PFSK-1 (cell line): Measurements from ENCODE around the gene ZNF296.

ENCODE experiments used
- FOXP2 ChIP-seq: optimal IDR thresholded peaks from 2 replicates; pipeline ENCODE3; 2011; ENCODE audit warnings: borderline replicate concordance, control low read depth, inconsistent platforms; ENCODE audit not compliant: insufficient read depth; ENCODE audit errors: extremely low read length, extremely low read depth
- POLR2AphosphoS5 ChIP-seq: IDR thresholded peaks from 2 replicates; pipeline ENCODE4 v1.6.1; 2012; ENCODE audit warnings: low read depth, mild to moderate bottlenecking, control low read depth, low read length, moderate library complexity
- REST ChIP-seq, 2 experiments: IDR thresholded peaks; 2 replicates each; pipeline versions ENCODE4 v1.6.1 to v1.8.0; 2011 to 2012; ENCODE audit warnings: low read depth in 2 of 2, low read length in 2 of 2, control low read depth in 1 of 2, inconsistent platforms in 1 of 2, mild to moderate bottlenecking in 1 of 2, moderate library complexity in 1 of 2; ENCODE audit not compliant: insufficient read depth in 1 of 2
- SIN3A ChIP-seq: IDR thresholded peaks from 2 replicates; pipeline ENCODE4 v1.6.1; 2012; ENCODE audit warnings: mild to moderate bottlenecking, low read length, moderate library complexity, borderline replicate concordance; ENCODE audit not compliant: insufficient read depth
- TAF1 ChIP-seq: IDR thresholded peaks from 2 replicates; pipeline ENCODE4 v1.6.1; 2012; ENCODE audit warnings: low read length, control low read depth, borderline replicate concordance; ENCODE audit not compliant: insufficient read depth

Gene ZNF296

GRCh38 chr19:45069056-45069455, 7.2 kb downstream of the ZNF296 start:
- no peak for TF ChIP-seq POLR2AphosphoS5

DNA sequence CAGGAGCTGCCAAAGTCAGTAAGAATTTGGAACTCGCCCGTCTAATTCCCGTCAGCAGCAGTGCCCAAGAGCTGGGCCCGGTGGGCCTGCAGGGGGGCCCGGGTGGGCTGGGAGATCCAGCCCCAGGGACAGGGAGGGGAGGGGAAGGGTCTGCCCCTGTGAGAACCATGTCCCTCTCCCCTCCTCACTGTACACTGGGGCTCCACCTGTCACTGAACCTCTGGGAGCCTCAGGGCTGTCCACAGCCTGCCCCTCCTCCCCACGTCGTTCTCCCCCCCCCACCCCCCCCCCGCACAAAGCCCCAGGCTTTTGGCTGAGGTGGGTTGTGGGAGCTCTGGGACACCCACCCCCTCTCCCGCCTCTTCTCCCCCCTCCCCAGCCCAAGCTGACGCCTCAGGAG, 8.2 kb downstream of the ZNF296 start:
- TF ChIP-seq POLR2AphosphoS5 = no peak
- TF ChIP-seq TAF1 = no peak
- TF ChIP-seq FOXP2 = no peak

GRCh38 chr19:45066921-45067661, 9.2 kb downstream of the ZNF296 start:
- no peak for TF ChIP-seq REST (IDR thresholded peaks at IDR 0.05; ENCODE audit: insufficient read depth in 1 of 2, low read depth in 2 of 2, low read length in 2 of 2)
- no peak for TF ChIP-seq TAF1
- no peak for TF ChIP-seq SIN3A
- no peak for TF ChIP-seq FOXP2
- no peak for TF ChIP-seq POLR2AphosphoS5

DNA sequence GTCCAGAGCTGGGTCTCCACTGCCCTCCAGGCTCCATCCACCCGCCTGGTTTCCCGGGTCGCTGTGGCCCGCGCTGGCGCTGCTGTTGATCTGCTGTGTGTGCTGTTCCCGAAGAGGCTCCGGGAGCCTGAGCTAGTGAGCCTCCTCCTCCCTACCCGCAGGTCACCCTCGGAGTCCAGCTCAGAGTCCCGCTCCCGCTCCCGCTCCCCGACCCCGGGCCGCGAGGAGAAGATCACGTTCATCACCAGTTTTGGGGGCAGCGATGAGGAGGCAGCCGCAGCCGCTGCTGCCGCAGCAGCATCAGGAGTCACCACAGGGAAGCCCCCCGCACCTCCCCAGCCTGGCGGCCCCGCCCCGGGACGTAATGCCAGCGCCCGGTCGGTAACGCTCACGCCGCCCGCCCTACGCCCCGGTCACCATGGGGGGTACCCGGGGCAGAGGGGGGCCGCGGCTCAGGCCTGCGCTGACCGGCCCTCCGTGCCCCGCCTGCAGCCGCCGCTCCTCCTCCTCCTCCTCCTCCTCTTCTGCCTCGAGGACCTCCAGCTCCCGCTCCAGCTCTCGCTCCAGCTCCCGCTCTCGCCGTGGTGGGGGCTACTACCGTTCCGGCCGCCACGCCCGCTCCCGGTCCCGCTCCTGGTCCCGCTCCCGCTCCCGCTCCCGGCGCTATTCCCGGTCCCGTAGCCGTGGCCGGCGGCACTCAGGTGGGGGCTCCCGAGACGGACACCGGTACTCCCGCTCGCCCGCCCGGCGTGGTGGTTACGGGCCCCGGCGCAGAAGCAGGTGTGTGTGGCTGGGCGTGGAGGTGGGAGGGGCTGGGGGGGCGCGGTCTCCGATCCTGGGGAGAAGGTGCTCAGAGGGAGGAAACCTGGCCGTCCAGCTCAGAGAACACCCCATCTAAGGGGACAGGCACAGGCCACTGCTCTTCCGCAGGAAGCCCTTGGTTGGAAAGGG, 12.2 kb downstream of the ZNF296 start:
- TF ChIP-seq FOXP2 = no peak

DNA sequence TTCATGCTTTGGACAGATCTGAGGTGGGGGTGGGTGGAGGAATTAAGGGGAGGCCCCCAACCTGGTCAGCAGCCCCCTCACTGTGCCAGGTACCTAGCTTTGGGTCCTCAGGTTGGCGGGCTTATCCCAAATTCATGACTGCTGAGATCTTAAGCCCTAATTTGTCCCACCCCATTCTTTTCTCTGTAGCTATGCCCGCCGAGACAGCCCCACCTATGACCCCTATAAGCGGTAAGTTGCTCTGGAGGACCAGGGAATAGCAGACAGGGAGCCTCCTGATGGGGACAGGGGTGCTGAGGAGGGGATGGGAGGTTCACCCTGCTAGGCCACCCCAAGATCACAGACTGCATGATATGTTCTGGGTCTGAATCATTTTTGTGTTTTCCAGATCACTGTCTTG, 14.3 kb downstream of the ZNF296 start:
- TF ChIP-seq REST (IDR thresholded peaks at IDR 0.05; ENCODE audit: insufficient read depth in 1 of 2, low read depth in 2 of 2, low read length in 2 of 2) (no peak), SIN3A (no peak), FOXP2 (no peak), TAF1 (no peak), POLR2AphosphoS5 (no peak)

- no peak for TF ChIP-seq REST (IDR thresholded peaks at IDR 0.05; ENCODE audit: insufficient read depth in 1 of 2, low read depth in 2 of 2, low read length in 2 of 2)
- no peak for TF ChIP-seq TAF1
- no peak for TF ChIP-seq POLR2AphosphoS5
- no peak for TF ChIP-seq FOXP2
- TF ChIP-seq SIN3A = no peak
Measured at GRCh38 chr19:45059258-45059965, 16.9 kb downstream of the ZNF296 start.
